Measurements from ENCODE around the gene HOXD4.

Gene HOXD4

DNA sequence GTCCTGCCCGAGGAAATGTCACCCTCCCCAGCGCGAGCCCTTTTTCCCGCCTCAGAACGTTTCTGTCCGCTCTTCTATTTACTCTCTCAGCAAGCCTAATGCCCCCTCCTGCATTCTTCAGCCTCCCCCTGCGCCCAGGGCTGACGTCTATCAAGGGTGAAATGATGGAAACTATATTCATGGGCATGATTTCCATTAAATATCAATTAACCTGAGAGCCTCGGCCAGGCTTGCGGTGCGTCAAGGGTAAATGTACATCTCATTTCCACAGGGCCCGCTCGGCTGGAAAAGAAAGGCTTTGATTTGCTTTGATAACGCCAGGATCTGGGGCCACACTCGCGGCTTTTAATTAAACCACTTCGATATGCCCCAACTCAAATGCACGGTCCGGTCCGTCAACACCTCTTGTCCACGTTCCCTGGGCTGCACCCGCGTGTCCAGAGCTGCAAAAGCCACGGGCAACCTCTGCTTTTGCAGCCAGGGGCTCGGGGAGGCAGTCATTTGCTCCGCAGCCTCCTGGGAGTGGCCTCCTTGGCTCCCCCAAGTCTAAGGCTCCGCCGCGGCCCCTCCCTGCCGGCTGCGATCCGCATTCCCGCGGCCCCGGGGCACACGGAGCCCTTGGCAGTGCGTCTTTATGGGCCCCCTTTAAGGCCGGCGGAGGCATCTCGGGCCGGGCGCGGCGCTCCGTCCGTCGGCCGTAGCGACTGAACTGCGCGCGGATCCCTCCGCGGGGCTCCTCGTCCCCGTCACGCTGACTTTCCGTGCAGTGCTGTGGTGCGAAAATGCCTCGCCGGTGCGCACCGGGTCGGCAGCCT lies 22.2 kb upstream of the HOXD4 start, which contains the start of gene HOXD8:
TSS of gene HOXD8 (plus strand) at position 724 of the 815 bp plus-strand sequence. CDS start 662 bp downstream, outside the sequence.
- ChIA-PET POLR2A (interaction anchor here (0.6 to 1.7 kb wide), 2 partner anchors 25 to 247 kb away, joined by 3 to 4 read pairs; no protein-coding TSS in a partner anchor), CTCF (interaction anchor here (0.7 to 1.0 kb wide), 3 partner anchors 11 to 621 kb away, joined by 3 to 4 read pairs (median 3); no protein-coding TSS in a partner anchor)
- H3K36me3 ChIP-seq (ENCODE audit: control insufficient read depth in 2 of 2, insufficient read depth in 1 of 2, low read length in 2 of 2) = peaks cover 0 to 10% of the 10 kb centered on the region in 2 experiments; a peak in 1 of 3 replicates
- H3K9me3 ChIP-seq (ENCODE audit: control insufficient read depth, insufficient read depth, low read depth, low read length) = no peaks in the 10 kb centered on the region
- H3K27ac ChIP-seq (ENCODE audit: extremely low read depth, low read depth, low read length) = peak within 1 kb of the TSS; percentile 98
- peak within 1 kb of the TSS; percentile 56 for H3K4me3 ChIP-seq (ENCODE audit: low read depth, low read length)
- H3K4me1 ChIP-seq (ENCODE audit: control insufficient read depth, insufficient read depth, low read length) = peaks cover 5% of the 10 kb centered on the region; the same call in 1 of the 2 replicates
- TF ChIP-seq ZNF777 (tag by site-specific recombination; IDR thresholded peaks at IDR 0.05; ENCODE audit: borderline replicate concordance) (peak; percentile 82; the same call in 1 of the 2 replicates), ZNF843 (tag by site-specific recombination; IDR thresholded peaks at IDR 0.05) (no peak), ZNF585B (tag by site-specific recombination; IDR thresholded peaks at IDR 0.05) (no peak), ZSCAN16 (tag by site-specific recombination; IDR thresholded peaks at IDR 0.05) (no peak), ZNF624 (tag by site-specific recombination; IDR thresholded peaks at IDR 0.05) (no peak), TRIM28 (IDR thresholded peaks at IDR 0.05; ENCODE audit: borderline replicate concordance, low read length) (no peak), SP7 (tag by site-specific recombination; IDR thresholded peaks at IDR 0.05) (peak; percentile 80), YY2 (tag by site-specific recombination; IDR thresholded peaks at IDR 0.05) (0 out of 2 replicates have a peak, but pooled peaks have one; percentile 35), ZNF266 (tag by site-specific recombination; IDR thresholded peaks at IDR 0.05; ENCODE audit: low read depth) (no peak), KLF16 (tag by site-specific recombination; IDR thresholded peaks at IDR 0.05) (peak; percentile 87), PRDM1 (tag by site-specific recombination; IDR thresholded peaks at IDR 0.05) (no peak), GLIS2 (tag by site-specific recombination; IDR thresholded peaks at IDR 0.05) (peak; percentile 72), ZNF184 (tag by site-specific recombination; IDR thresholded peaks at IDR 0.05) (no peak), ZBTB1 (tag by site-specific recombination; IDR thresholded peaks at IDR 0.05) (no peak), ZNF132 (tag by site-specific recombination; IDR thresholded peaks at IDR 0.05; ENCODE audit: borderline replicate concordance) (no peak), ZNF548 (tag by site-specific recombination; IDR thresholded peaks at IDR 0.05) (no peak), ZNF600 (tag by site-specific recombination; IDR thresholded peaks at IDR 0.05) (peak; percentile 32; the same call in 1 of the 2 replicates), ZNF223 (tag by site-specific recombination; IDR thresholded peaks at IDR 0.05) (no peak), ZNF24 (tag by site-specific recombination; IDR thresholded peaks at IDR 0.05) (peak; percentile 65; the same call in 1 of the 2 replicates), SALL2 (tag by site-specific recombination; IDR thresholded peaks at IDR 0.05; ENCODE audit: borderline replicate concordance) (no peak), GFI1B (tag by site-specific recombination; IDR thresholded peaks at IDR 0.05) (no peak), ZEB2 (tag by site-specific recombination; IDR thresholded peaks at IDR 0.05) (peak; percentile 94), ZNF19 (tag by site-specific recombination; IDR thresholded peaks at IDR 0.05; ENCODE audit: low read depth) (no peak), ZBTB17 (tag by site-specific recombination; IDR thresholded peaks at IDR 0.05) (peak; percentile 47)
- TF ChIP-seq, protein P1, sequence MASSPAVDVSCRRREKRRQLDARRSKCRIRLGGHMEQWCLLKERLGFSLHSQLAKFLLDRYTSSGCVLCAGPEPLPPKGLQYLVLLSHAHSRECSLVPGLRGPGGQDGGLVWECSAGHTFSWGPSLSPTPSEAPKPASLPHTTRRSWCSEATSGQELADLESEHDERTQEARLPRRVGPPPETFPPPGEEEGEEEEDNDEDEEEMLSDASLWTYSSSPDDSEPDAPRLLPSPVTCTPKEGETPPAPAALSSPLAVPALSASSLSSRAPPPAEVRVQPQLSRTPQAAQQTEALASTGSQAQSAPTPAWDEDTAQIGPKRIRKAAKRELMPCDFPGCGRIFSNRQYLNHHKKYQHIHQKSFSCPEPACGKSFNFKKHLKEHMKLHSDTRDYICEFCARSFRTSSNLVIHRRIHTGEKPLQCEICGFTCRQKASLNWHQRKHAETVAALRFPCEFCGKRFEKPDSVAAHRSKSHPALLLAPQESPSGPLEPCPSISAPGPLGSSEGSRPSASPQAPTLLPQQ (tag by site-specific recombination; IDR thresholded peaks at IDR 0.05) = peak; percentile 100
- TF ChIP-seq, protein P2, sequence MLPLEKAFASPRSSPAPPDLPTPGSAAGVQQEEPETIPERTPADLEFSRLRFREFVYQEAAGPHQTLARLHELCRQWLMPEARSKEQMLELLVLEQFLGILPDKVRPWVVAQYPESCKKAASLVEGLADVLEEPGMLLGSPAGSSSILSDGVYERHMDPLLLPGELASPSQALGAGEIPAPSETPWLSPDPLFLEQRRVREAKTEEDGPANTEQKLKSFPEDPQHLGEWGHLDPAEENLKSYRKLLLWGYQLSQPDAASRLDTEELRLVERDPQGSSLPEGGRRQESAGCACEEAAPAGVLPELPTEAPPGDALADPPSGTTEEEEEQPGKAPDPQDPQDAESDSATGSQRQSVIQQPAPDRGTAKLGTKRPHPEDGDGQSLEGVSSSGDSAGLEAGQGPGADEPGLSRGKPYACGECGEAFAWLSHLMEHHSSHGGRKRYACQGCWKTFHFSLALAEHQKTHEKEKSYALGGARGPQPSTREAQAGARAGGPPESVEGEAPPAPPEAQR (tag by site-specific recombination; IDR thresholded peaks at IDR 0.05) = no peak
- TF ChIP-seq, protein P3, sequence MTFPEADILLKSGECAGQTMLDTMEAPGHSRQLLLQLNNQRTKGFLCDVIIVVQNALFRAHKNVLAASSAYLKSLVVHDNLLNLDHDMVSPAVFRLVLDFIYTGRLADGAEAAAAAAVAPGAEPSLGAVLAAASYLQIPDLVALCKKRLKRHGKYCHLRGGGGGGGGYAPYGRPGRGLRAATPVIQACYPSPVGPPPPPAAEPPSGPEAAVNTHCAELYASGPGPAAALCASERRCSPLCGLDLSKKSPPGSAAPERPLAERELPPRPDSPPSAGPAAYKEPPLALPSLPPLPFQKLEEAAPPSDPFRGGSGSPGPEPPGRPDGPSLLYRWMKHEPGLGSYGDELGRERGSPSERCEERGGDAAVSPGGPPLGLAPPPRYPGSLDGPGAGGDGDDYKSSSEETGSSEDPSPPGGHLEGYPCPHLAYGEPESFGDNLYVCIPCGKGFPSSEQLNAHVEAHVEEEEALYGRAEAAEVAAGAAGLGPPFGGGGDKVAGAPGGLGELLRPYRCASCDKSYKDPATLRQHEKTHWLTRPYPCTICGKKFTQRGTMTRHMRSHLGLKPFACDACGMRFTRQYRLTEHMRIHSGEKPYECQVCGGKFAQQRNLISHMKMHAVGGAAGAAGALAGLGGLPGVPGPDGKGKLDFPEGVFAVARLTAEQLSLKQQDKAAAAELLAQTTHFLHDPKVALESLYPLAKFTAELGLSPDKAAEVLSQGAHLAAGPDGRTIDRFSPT (tag by site-specific recombination; IDR thresholded peaks at IDR 0.05) = peak; percentile 77
- TF ChIP-seq, protein P4, sequence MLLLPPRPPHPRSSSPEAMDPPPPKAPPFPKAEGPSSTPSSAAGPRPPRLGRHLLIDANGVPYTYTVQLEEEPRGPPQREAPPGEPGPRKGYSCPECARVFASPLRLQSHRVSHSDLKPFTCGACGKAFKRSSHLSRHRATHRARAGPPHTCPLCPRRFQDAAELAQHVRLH (tag by site-specific recombination; IDR thresholded peaks at IDR 0.05) = peak; percentile 51; the same call in 1 of the 2 replicates
